NCI-H1436 treated with DMSO at 0.1 percent for 48 hours (cell line): ENCODE results near the gene PADI4.

Experiments used
- DNase-seq: peaks from one replicate; lab custom pipeline; 2025; lab: John Stamatoyannopoulos, UW

Gene PADI4

DNA sequence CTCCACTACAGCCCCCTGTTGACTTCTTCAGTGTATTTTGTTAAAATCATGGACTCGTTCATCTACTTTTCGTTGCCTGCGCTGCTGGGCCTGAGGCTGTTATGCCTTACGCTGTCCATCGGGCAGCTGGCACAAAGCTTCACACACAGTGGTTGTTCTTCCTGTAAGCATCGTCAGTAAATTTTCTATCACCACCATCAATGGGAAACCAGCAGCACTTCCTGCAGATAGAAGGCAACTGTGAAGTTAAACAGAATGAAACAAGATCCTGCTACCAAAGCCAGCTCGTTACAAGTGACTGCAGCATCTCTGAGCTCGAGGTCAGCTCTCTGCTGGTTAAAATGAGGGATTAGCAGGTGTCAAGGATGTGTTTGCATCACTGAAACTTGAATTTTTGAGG is 42.1 kb downstream of the PADI4 start:
- no peak for DNase-seq

DNA sequence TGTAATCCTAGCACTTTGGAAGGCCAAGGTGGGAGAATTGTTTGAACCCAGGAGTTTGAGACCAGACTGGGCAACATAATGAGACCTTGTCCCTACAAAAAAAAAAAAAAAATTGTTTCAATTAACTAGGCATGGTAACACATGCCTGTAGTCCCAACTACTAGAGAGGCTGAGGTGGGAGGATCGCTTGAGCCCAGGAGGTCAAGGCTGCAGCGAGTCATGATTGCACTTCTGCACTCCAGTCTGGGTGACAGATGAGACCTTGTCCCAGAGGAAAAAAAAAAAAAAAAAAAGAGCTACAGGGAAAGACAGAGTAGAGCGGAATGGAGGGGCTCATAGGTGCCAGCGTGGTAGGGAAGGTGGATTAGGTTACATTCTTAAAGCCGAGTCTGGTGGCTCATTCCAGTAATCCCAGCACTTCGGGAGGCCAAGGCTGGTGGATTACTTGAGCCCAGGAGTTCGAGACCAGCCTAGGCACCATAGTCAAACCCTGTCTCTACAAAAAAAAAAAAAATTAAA is 43.0 kb downstream of the PADI4 start:
- no peak for DNase-seq

DNA sequence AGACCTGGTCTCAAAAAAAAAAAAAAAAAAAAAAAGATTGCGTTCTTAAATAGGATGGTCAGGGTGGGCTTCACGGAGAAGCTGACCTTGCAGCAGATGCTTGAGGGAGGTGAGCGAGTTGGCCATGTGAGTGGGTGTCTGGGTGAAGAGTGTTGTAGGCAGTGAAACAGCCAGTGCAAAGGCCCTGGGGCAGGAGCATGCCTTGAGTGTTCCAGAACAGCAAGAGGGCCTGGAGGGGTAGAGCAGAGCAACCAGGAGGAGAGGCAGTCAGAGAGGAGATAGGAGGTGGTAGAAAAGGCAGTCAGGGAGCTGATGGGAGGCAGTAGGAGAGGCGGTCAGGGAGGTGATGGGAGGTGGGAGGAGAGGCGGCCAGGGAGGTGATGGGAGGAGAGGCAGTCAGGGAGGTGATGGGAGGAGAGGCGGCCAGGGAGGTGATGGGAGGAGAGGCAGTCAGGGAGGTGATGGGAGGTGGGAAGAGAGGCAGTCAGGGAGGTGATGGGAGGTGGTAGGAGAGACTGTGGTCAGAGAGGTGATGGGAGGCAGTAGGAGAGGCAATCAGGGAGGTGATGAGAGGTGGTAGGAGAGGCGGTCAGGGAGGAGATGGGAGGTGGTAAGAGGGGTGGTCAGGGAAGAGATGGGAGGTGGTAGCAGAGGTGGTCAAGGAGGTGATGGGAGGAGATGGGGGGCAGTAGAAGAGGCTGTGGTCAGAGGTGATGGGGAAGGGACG is 43.8 kb downstream of the PADI4 start:
- DNase-seq, result no peak

DNA sequence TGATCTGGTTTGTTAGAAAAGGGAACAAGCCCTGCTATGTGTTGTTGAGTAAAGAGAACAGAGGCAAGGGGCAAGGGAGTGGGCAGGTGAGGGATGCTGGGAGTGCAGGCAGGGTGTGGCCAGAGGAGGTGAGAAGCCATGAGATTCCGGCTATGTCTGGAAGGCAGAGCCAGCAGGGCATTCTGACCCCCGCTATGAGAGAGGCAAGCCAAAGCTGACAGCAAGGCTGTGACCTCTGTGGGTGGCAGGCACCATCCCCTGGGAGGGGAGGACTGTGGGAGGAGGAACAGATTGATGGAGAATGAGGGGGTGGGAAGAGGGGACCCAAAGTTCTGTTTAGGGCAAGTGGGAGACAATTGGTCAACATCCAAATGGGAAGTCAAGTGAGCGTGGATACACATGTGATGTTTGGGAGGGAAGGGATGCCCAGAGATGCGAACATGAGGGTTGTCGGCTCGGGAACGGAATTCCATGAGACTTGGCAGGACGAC is 44.5 kb downstream of the PADI4 start:
- DNase-seq, result no peak

DNA sequence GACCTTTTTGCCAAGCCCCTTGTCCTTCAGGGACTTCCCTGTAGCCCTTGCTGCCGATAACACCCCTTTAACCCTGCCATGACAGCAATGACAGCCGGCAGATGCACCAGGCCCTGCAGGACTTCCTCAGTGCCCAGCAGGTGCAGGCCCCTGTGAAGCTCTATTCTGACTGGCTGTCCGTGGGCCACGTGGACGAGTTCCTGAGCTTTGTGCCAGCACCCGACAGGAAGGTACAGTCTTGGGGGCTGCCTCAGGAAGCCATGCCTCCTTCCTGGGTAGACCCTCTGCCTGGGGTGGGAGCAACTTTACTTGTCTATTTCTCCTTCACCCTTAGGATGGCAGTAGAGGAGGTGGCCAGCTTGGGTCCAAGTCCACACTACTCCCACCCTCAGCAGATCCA is 47.9 kb downstream of the PADI4 start:
- no peak for DNase-seq

DNA sequence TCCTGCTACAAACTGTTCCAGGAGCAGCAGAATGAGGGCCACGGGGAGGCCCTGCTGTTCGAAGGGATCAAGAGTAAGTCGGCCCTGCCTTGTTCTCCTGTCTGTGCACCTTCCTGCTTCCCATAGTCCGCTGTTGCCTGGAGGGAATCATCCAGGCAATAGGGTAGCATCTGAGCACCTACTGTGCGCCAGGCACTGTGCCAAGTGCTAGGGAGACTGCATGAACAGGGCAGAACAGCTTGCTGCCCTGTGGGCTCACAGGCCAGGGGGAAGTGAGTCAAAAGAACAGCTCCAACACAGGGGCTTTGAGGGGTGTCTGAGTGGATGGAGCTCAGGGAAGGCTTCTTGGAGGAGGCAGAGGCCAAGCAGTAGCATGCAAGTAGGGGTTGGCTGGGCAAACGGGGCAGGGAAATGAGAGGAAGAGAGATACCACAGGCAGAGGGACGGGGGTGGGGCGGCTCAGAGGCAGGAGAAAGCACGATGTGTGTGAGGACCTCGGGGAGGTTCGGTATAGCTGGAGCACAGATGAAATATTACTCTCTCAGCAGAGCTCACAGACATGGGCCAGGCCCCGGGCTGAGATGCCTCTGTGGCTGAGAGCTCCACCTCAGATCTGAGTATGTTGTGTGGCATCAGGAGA is 48.5 kb downstream of the PADI4 start:
- DNase-seq, result no peak

DNA sequence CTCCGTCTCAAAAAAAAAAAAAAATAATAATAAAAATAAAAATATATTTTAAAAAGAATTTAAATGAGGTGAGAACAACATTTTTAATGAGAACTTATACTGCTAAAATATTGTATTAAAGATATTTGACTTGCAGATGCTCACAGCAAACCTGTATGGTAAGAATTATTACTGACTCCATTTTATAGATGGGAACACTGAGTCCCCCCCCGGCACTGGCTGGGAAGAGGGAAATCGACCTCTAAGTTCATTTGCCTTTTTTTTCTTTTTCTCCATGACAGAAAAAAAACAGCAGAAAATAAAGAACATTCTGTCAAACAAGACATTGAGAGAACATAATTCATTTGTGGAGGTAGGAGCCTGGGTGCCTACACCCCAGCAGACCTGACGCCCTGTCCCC is 50.6 kb downstream of the PADI4 start:
- DNase-seq, result no peak

DNA sequence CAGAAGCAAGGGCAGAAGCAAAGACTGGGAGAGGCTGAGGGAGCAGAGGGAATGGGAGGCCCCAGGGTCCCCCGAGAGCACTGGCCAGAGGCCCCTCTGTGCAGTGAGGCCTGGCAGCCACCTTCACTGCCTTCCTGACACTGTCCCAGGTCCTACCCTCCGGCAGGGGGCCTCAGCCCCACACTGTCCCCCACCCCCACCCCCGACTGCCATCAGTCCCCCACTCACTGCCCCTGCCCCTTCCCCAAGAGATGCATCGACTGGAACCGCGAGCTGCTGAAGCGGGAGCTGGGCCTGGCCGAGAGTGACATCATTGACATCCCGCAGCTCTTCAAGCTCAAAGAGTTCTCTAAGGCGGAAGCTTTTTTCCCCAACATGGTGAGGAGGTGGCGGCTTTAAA is 51.0 kb downstream of the PADI4 start:
- DNase-seq, result no peak

DNA sequence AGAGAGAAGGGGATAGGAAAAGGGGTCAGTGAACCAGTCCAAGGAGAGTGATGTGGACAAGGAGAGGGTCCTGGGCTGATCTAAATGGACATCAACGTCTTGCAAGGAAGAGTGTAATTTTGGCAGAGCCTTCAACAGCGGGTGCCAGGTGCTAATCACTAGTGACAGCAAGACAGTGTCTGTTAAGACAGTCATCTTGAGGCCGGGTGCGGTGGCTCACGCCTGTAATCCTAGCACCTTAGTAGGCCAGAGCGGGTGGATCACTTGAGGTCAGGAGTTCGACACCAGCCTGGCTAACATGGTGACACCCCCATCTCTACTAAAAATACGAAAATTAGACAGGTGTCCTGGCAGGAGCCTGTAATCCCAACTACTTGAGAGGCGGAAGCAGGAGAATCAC is 51.8 kb downstream of the PADI4 start:
- DNase-seq, result no peak

DNA sequence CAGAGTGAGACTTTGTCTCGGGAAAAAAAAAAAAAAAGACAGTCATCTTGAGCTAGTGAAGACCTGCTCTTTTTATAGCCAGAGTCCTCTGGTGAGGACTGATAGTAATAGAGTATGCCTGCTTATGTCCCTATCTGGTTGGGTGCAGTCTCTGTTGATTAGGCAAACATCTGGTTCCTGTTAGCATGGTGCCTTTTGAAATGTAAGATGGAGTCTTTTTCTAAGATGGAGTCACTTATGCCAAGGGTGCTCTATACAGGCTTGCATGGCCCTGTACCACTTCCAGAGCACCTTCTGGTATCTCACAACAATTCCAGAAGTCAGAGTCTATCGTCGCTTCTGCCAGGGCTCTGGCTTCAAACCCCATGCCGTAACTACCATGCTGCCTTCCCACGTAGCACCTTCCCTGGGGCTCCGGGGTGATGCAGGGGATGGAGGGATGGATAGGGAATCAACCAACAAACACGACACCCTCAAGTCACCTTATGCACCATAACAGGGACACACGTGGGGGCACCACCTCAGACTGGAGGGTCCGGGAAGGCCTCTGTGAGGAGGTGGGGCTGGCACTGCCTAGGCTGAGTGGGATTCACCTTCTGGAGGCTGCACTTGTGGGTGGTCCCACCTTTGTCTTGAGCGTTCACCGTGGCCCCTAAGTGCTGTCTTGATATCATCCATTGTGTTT is 52.4 kb downstream of the PADI4 start:
- DNase-seq, result no peak

DNA sequence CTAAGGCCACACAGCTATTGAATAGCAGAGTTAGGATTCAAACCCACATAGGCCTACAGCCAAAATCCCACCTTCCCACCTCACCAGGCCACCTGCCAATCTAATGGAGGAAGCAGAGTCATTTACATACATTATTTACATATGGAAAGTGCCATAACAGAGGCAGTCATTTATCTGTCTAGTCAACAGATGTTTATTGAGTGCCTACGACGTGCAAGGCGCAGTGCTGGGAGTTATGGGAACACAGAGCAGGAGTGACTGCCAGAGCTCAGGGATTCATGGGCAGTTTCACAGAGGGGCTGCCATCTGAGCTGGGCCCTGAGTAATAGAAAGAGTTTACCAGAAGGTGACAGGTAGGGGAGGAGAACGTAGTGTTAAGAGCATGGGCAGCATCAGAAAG is 53.7 kb downstream of the PADI4 start:
- DNase-seq, result no peak

DNA sequence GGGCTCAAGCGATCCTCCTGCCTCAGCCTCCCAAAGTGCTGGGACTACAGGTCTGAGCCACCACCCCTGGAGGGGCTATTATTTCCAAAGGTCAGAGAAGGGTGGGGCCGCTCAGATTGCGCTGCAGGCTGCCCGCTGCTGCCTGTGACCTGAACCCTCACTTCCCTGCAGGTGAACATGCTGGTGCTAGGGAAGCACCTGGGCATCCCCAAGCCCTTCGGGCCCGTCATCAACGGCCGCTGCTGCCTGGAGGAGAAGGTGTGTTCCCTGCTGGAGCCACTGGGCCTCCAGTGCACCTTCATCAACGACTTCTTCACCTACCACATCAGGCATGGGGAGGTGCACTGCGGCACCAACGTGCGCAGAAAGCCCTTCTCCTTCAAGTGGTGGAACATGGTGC is 55.4 kb downstream of the PADI4 start:
- no peak for DNase-seq

DNA sequence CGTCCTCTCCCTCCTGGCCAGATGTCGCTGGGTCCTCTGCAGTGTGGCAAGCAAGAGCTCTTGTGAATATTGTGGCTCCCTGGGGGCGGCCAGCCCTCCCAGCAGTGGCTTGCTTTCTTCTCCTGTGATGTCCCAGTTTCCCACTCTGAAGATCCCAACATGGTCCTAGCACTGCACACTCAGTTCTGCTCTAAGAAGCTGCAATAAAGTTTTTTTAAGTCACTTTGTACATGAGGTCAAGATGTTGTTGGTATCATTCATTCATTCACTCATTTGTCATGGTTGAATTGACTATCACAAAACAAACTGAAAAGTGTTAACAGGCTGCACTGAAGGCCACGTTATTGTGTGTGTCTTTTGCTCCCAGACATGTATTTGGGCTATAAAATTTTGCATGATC is 55.8 kb downstream of the PADI4 start:
- no peak for DNase-seq

DNA sequence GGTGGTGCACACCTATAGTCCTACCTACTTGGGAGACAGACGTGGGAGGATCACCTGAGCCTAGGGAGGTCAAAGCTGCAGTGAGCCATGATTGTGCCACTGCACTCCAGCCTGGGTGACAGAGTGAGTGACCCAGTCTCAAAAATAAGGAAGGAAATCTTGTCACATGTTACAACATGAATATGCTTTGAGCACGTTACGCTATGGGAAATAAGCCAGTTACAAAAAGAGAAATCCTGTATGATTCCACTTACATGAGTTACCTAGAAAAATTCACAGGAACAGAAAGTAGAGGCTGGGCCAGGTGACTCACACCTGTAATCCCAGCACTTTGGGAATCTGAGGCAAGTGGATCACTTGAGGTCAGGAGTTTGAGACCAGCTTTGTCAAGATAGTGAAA is 57.3 kb downstream of the PADI4 start:
- DNase-seq, result no peak

DNA sequence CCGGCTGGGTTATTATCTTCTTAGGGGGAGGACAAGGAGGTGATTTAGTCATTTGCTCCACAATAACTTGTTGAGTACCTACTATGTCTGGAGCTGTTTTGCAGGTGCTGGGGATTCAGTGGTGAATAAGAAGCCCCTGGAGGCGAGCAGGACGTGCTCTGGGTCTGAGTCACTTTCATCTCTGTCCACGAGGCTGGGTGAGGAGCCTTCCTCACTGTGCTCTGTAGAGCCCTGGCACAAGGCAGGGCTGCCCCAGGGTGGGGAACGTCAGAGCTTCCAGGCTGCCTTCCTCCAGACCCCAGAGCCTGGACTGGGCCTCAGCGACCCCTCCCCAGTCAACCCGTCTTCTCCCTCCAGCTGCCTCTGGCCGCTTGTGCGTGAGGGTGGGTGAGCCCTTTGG is 61.5 kb downstream of the PADI4 start:
- DNase-seq, result no peak

DNA sequence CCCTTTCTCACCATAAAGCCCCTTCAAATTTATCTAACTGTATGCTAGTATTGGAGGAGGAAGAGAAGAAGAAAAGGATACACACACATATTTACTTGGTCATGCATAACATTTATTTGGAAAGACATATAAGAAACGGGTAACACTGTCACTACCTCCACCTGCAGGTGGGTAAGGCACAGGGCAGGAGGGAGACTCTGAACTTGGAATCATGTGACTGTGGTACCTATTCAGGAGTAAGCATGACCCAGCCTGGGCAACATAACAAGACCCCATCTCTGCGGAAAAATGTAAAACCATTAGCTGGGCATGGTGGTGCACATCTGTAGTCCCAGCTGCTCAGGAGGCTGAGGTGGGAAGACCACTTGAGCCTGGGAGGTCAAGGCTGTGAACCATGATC is 62.6 kb downstream of the PADI4 start:
- no peak for DNase-seq

DNA sequence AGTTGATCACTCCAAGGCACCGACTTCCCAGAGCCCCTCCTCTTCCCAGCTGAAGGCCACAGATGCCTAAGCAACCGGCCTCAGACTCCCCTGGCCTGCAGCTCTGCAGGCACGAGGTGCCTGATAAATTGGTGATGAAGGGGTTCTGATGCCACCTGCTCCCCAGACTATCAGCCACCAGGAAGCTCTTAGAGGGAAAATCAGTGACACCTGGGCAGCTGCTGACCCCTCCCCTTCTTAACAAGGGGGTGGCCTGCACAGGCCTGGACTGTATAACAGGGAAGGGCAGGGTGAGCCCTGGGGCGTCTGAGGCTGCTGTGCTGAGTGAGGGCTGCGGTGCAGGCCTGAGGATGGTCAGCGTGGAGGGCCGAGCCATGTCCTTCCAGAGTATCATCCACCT is 63.9 kb downstream of the PADI4 start, which contains the start of gene PADI6:
TSS of gene PADI6 (plus strand) at position 301 of the 400 bp plus-strand sequence. CDS start at position 351, 50 bp downstream.
- no peak for DNase-seq

DNA sequence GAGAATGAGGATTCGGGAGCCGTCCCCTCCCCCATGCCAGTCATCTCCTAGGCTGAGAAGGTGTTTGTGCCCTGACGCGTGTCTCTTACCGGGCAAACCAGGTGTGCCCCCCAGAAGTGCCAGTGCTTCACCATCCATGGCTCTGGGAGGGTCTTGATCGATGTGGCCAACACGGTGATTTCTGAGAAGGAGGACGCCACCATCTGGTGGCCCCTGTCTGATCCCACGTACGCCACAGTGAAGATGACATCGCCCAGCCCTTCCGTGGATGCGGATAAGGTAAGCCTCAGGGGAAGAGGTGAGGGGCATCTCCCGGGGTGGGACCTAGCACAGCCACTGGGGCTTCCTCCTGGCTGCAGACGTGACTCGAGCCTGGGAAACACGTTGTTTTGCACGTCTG is 65.0 kb downstream of the PADI4 start:
- no peak for DNase-seq

DNA sequence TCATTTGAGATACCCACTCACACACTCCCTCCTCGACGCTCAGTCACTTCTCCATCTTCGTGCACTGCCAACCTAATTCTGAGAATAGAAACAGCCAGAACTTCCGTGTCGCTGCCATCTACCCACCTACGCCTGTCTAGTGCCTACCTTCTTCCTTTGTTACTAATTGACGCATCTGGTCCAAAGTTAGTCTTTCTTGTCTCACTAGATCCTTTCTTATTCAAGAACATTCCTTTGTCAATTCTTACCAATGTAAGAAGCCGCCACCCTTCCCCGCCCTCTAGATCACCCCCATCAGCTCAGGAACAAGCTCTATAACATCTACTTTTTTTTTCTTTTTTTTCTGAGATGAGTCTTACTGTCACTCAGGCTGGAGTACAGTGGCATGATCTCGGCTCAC is 67.7 kb downstream of the PADI4 start:
- DNase-seq, result no peak

DNA sequence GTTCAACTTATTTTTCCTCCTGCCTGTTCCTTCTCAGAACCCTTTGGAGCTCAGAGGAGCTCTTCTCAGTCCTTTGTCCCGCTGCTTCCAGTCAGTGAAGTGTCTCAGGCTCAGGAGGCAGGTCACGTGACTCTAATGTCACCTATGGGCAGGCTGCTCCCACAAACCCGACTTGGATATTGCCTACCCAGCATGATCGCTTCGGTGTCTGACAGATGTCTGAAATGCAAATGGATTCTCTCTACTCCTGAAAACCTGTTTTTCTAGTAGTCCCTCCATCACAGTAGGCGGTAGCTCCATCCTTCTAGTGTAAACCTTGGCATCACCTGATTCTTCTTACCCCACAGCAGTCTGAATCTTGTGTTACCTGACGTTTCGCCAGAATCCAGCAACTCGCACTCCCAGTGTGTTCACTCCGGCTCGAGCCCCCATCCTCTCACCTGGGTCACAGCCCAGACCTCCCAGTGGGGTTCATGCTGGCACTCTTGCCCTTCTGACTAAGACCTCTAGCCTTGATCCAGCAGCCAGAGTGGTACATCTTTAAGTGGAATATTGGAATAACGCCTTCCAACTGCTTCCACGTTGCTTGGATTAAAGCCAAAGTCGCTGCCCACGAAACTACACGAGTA is 69.4 kb downstream of the PADI4 start:
- no peak for DNase-seq

DNA sequence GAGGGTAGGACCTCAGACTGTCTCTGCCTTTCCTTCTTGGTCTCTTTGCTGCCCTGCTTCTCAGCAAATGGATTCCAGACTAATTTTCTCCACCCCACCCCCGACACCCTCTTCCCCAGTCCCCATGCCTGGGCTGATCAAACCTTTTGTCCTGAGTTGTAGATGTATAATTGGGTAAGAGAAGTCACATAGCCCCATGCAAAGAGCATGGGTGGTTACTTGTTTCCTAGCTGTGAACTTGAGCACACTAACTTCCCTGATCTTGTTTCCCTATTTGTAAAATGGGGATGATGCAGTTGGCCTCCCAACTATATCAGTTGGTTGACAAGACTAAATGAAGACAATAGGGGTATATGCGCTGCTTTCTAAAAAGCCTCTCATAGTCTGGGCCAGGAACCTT is 73.2 kb downstream of the PADI4 start:
- DNase-seq, result no peak

DNA sequence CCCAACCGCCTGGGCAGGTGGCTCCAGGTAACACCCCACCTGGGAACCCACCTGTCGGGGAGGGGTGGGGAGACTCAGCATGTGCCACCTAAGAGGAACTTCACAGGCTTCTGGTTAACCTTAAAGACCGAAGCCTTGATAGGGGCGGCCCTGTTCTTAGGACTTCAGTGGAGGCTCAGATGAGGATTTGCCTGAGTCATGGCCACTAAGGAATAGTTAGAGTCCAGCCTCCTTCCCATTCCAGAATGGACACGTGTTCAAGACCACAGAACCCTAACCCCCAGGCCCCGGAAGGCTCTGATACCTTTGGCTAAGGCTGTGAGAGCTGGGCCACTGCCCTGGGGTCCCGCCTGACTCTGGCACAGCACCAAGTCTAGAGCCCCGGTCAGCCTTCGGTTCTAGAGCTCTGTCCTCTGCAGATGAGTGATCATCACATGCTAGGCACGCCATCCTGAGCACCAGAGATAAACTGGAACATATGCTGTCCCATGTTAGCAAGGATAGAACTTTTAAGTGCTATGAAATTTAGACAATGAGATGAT is 84.3 kb downstream of the PADI4 start:
- DNase-seq, result no peak
